GM21619 (cell line): ENCODE results near the gene ID3.

ENCODE experiments used
- ATAC-seq: cut with Tn5 transposase; IDR thresholded peaks from one replicate; pipeline ENCODE4 v1.9.1; 2021; ENCODE audit not compliant: unreplicated experiment

Gene ID3

DNA sequence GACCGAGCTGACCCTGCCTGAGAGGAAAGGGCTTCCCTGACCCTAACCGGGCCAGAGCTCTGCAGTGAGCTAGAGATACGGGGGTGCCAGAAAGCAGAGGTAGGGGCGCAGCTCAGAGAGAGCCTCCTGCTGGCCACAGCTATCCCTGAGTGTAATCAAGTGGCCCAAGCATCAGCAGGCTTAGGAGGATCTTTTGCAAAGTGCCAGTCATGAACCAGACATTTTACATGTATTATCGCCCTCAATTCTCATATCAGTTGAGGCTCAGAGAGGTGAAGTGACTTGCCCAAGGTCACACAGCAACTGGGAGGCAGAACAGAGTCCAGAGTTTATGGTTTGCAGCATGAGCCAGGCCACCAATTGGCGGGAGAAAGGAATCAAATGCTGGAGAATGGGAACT, 7.0 kb upstream of the ID3 start:
- ATAC-seq = no peak

DNA sequence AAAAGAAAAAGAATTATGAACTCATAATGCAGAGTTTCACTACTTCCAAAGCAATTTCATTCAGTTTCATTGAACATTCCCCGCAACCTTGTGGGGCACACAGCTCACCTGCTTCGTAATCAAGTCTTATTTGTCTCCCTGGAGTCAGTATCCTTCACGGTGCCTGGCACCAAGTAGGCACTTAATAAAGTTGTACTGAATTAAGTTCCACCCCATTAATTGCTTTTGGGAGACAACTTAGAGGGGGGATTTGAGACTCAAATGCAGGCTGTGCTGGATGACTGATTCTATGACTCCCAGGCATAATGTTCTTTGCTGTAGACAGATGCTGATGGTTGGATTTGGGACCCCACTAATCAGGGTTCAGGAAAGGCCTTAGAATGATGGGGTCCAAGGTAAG, 6.5 kb upstream of the ID3 start:
- no peak for ATAC-seq

DNA sequence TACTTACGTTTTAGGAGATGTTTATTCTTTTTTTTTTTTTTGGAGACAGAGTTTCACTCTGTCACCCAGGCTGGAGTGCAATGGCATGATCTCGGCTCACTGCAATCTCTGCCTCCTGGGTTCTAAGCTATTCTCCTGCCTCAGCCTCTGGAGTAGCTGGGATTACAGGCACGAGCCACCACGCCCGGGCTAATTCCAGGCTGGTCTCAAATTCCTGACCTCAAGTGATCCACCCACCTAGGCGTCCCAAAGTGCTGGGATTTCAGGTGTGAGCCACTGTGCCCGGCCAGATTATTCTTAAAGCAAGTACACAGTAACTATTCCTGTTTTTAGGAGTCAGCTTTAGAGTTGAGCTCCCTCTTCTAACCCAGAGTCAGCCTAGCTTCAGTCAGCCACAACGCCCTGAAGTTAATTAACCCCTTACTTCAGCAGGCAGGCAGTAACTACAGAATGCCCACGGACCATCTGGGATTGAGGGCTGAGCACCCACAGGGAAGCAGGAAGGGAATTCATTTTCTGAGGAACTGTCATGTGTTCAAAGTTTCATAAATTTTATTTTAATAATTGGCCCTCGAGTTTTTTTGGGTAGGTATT, 5.3 kb upstream of the ID3 start:
- no peak for ATAC-seq

GRCh38 chr1:23563755-23564374, 4.6 kb upstream of the ID3 start:
- no peak for ATAC-seq

DNA sequence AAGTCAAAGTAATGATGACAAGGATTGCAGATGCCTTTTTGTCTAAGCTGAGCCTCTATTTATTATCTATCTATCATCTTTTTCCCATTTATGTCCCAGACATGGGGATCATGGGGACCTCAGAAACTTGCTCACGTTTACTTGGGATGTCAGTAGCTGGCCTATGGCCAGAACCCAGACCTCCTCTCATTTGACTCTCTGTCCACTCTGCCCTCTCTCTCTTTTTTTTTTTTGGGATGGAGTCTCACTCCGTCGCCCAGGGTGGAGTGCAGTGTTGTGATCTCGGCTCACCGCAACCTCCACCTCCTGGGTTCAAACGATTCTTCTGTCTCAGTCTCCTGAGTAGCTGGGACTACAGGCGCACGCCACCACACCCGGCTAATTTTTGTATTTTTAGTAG, 3.7 kb upstream of the ID3 start:
- no peak for ATAC-seq

- ATAC-seq = no peak
These were observed 3.0 kb upstream of the ID3 start for GRCh38 chr1:23562137-23562876.

DNA sequence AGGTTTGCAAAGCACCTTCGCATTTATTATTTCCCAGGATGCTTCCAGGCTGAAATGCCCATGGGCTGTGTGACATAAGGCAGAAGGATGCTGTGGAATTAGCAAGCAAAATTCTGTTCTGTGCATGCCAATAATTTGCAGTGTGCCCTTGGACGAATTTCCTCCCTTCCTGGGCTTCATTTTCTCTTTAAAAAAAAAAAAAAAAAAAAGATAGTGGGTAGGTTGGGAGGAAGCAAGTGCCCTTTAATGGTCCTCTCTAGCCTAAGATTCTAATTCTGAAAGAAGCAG, 2.5 kb upstream of the ID3 start:
- no peak for ATAC-seq

- ATAC-seq = no peak
These were observed 1.9 kb upstream of the ID3 start for GRCh38 chr1:23561076-23561812.

DNA sequence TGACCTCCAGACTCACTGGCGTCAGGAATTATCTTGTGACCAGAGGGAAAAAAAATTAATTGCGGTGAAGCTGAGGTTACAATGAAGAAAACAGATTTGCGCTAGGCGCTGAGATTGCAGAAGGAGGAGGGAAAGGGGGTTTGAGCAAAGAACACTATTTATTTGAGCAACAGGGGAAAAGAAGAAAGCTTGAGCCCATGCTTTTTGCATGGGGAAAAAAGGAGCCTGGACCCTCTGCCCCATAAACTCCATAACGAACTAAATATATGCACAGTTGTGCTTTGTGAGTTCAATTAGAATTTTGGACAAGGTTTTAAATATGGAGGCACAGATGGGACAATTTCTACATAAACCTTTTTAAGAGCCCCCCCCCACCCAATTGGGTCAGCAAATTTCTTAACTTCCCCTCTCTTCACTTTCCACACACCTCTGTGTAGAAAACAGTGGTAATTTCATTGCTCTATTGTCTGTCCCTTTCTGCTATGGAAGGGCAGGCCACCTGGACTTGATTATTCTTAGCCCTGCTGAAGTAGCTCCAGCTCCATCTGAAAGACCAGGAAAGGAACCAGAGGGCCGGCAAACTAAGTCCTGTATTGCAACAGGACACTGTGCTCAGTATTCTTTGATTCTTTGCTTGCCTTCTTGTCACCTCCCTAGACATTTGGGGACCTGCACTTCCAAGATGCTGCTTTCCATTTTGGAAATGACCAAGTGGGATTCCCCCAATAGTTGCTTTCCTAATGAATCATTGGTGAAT, 862 bp upstream of the ID3 start:
- no peak for ATAC-seq

GRCh38 chr1:23558872-23559135, 497 bp downstream of the ID3 start:
- ATAC-seq = no peak

- no peak for ATAC-seq
These were observed 995 bp downstream of the ID3 start for GRCh38 chr1:23558140-23558871.

- ATAC-seq = no peak
These were observed 1.7 kb downstream of the ID3 start for GRCh38 chr1:23557471-23558124.

DNA sequence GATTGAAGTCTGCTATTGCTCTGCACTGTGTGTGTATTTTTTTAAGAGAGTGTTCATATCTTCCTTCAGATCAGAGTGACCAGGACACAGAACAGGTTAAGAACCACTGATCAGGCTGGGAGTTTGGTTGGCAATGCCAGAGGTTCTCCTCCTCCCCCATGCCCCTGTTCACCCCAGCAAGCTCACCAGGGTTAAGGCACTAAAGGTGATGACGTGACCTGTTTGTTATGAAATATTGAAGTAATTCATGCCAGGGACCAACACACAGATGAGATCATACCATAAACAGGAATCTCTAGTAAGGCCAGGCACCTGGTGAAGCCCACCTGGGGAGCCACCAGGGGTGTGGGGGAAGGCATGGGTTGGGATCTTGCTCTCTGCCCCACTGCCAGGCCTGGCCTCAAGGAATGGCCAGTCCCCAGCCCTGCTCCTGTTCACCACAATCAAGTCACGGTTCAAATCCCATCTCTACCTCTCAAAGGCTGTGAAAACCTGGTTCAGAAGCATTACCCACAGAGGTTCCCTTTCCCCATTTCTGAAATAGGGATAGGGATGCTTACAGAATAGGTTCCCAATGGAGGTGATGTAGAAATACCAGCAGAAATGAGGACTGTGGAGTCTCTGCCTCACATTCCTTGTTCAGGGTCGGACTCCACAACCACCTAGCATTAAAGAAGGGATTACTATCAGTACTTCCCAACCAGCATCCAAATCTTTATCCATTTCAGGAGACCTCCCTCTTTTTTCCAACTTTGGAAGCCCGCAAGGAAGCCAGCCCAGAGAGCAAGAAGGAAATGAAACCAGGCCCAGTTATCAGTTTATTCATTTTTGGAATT, 2.4 kb downstream of the ID3 start:
- no peak for ATAC-seq

DNA sequence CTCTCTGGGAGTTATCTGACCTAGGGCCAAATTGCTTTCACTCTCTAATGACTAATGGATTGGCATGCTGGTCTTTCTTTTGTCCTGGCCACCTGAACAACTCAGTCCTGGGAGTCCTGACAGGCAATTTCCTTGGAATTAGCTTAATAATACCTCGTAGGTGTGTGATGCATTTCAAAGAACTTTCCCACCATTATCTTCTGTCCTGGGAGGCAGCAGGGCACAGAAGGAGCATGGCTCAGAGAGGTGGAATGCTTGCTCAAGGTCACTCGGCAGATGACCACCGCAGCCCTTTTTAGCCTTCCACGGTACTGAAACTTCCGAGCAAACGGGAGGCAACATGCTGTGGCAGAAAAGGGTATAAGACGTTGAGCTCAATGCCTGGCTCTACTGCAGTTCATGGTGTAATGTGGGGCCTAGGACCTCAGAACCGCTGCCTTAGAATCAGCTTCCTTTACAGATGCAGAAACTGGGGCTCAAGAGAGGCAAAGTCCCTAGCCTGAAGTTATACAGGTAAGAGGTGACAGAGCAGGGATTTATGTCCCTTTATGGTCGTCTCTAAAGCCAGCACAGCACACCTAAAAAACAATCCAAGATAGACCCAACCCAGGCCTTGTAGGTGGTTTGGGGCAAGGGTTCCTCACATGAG, 3.2 kb downstream of the ID3 start:
- no peak for ATAC-seq

DNA sequence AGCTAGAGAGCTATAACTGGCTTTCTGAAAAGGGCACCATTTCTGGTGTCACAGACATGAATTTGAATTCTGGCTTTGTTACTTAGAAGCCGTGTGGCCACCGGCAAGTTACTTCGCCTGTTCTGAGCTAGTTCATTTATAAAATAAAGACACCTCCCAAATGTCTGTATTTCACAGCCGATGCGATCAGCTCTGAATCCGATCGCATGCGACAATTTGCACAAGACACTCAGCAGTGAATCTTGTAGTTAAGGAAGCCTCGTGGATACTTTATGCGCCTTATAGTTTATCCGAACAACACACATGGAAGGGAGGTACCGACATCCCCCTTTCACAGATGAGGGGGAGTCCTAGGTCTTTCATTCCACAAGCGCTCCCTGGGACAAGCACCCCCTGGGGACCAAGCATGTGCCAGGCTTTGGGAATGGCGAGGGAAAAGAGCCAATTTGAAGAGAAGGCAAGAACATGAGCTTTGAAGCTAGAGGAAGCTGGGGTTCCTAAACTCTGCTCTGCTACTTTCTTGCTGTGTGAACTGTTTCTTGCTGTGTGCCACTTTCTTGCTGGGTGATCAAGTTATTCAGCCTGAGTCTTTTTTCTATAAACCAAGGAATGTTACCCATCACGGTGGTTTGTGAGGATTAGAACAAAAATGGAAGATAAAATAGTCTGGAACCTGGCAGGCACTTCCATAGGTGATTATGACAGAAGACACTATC, 3.9 kb downstream of the ID3 start:
- no peak for ATAC-seq

- ATAC-seq = peak; percentile 44
These were observed 4.6 kb downstream of the ID3 start for GRCh38 chr1:23554481-23555269.

DNA sequence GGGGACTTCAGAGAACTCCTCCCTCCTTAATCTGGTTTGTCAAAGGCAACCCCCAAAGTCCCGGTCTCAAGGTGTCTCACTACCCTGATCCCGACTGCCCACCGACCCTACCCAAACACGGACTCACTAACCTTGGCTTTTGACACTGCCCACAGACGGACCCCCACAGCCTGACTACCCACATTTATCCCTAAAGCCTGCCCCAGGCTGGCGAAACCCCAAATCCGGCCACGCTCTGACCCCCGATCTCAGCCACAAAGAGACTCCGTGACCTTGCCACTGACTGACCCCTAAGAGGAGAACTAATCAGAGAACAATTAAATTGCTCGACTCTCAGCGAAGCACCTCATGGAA, 5.2 kb downstream of the ID3 start:
- no peak for ATAC-seq
